BE2C (cell line): ENCODE data around the gene THAP8.
A peak's percentile ranks its signal among the peaks of the same experiment; 100 is the strongest.

Experiments used
- DNase-seq: peaks from one replicate; pipeline ENCODE4 v3.0.0-alpha.2; 2020
- H3K27me3 ChIP-seq: fragments of 250-450 bp; sonication (Bioruptor Pico); 2 replicates; pipeline ENCODE4 v1.5.1; 2020; ENCODE audit warnings: mild to moderate bottlenecking
- H3K36me3 ChIP-seq: fragments of 250-450 bp; sonication (Bioruptor Pico); 2 replicates; pipeline ENCODE4 v1.5.1; 2020; ENCODE audit warnings: mild to moderate bottlenecking
- H3K4me1 ChIP-seq: fragments of 250-450 bp; sonication (Bioruptor Pico); 2 replicates; pipeline ENCODE4 v1.5.1; 2020
- H3K4me3 ChIP-seq: 2 replicates; pipeline ENCODE4 v1.5.1; 2011; ENCODE audit warnings: low read depth, low read length
- H3K9me3 ChIP-seq: fragments of 250-450 bp; sonication (Bioruptor Pico); 2 replicates; pipeline ENCODE4 v1.5.1; 2020
- CTCF ChIP-seq: IDR thresholded peaks from 2 replicates; pipeline ENCODE4 v1.5.1; 2012; ENCODE audit warnings: mild to moderate bottlenecking, low read depth, low read length

Gene THAP8

GRCh38 chr19:36009220-36009619 lies 44.9 kb downstream of the THAP8 start:
- Histone ChIP-seq H3K36me3 (no peaks in the 10 kb centered on the region), H3K27me3 (no peaks in the 10 kb centered on the region), H3K4me3 (peak overlapping the region; percentile 46), H3K9me3 (no peaks in the 10 kb centered on the region), H3K4me1 (no peaks in the 10 kb centered on the region; the same call in none of the 2 replicates)
- DNase-seq: peak; percentile 81
- no peak for TF ChIP-seq CTCF

GRCh38 chr19:36008336-36008978 lies 45.6 kb downstream of the THAP8 start, which contains the start of gene SYNE4:
Gene SYNE4, minus strand, starts transcription at chr19:36008813. Its CDS starts 132 bp downstream, at chr19:36008681.
- TF ChIP-seq CTCF: no peak
- Histone ChIP-seq H3K4me1 (no peaks in the 10 kb centered on the region; the same call in none of the 2 replicates), H3K4me3 (peak within 1 kb of the TSS; percentile 46), H3K9me3 (no peaks in the 10 kb centered on the region), H3K36me3 (no peaks in the 10 kb centered on the region), H3K27me3 (no peaks in the 10 kb centered on the region)
- no peak for DNase-seq

GRCh38 chr19:36006955-36007354 lies 47.1 kb downstream of the THAP8 start:
- no peak overlapping the region for H3K4me3 ChIP-seq
- no peak for TF ChIP-seq CTCF
- no peaks in the 10 kb centered on the region for H3K36me3 ChIP-seq
- H3K4me1 ChIP-seq: no peaks in the 10 kb centered on the region; the same call in none of the 2 replicates
- no peaks in the 10 kb centered on the region for H3K9me3 ChIP-seq
- H3K27me3 ChIP-seq: no peaks in the 10 kb centered on the region
- DNase-seq: no peak

GRCh38 chr19:36003284-36003683 lies 50.8 kb downstream of the THAP8 start:
- DNase-seq: no peak
- Histone ChIP-seq H3K27me3 (no peaks in the 10 kb centered on the region), H3K4me1 (no peaks in the 10 kb centered on the region; the same call in 1 of the 2 replicates), H3K36me3 (peaks cover 14% of the 10 kb centered on the region), H3K4me3 (no peak overlapping the region), H3K9me3 (no peaks in the 10 kb centered on the region)
- TF ChIP-seq CTCF: no peak

GRCh38 chr19:36001605-36002004 lies 52.5 kb downstream of the THAP8 start:
- Histone ChIP-seq H3K4me1 (no peaks in the 10 kb centered on the region; the same call in 1 of the 2 replicates), H3K9me3 (no peaks in the 10 kb centered on the region), H3K4me3 (no peak overlapping the region), H3K36me3 (peaks cover 14% of the 10 kb centered on the region), H3K27me3 (no peaks in the 10 kb centered on the region)
- DNase-seq: no peak
- no peak for TF ChIP-seq CTCF

- DNase-seq: no peak
- H3K27me3 ChIP-seq: no peaks in the 10 kb centered on the region
- H3K36me3 ChIP-seq: peaks cover 14% of the 10 kb centered on the region
- H3K4me1 ChIP-seq: no peaks in the 10 kb centered on the region
- H3K4me3 ChIP-seq: peak overlapping the region; percentile 85
- TF ChIP-seq CTCF: no peak
- no peaks in the 10 kb centered on the region for H3K9me3 ChIP-seq
These were observed 57.3 kb downstream of the THAP8 start for GRCh38 chr19:35996777-35997176.
